Activated T-cell treated with anti-CD3 and anti-CD28 coated beads, Interleukin-2, amount 50 U/mL, for 24 hours (primary cell): ENCODE data around the gene POMT1.
"Not testable (repeated sequence)": the region's sequence is repeated elsewhere in the genome, so short reads cannot be mapped to it uniquely, and the experiment has no call there.

Experiments
- DNase-seq: peaks from one replicate; pipeline ENCODE4 v3.0.0-alpha.2; 2020
- H3K27ac Mint-ChIP-seq: 2 replicates; pipeline ENCODE4 v1.8.0; 2020; ENCODE audit warnings: mild to moderate bottlenecking, mixed read lengths
- H3K27me3 Mint-ChIP-seq: 2 replicates; pipeline ENCODE4 v1.8.0; 2020; ENCODE audit warnings: mixed read lengths
- H3K36me3 Mint-ChIP-seq: 2 replicates; pipeline ENCODE4 v1.8.0; 2020; ENCODE audit warnings: low read depth, mixed read lengths
- H3K4me1 Mint-ChIP-seq: 2 replicates; pipeline ENCODE4 v1.8.0; 2020; ENCODE audit warnings: low read depth, mixed read lengths
- H3K4me3 Mint-ChIP-seq: 2 replicates; pipeline ENCODE4 v1.8.0; 2020; ENCODE audit warnings: mild to moderate bottlenecking, moderate library complexity, mixed read lengths
- H3K9me3 Mint-ChIP-seq: 2 replicates; pipeline ENCODE4 v1.8.0; 2020; ENCODE audit warnings: mixed read lengths

POMT1 gene

GRCh38 chr9:131502781-131503625 lies at the start of gene POMT1:
POMT1 (plus strand) TSS chr9:131502918; CDS start chr9:131504219, 1,301 bp downstream.
- no peaks in the 10 kb centered on the region for H3K27me3 Mint-ChIP-seq
- DNase-seq, result peak; percentile 92
- no peaks in the 10 kb centered on the region for H3K9me3 Mint-ChIP-seq
- peaks cover 72% of the 10 kb centered on the region for H3K4me1 Mint-ChIP-seq
- H3K4me3 Mint-ChIP-seq, result peak within 1 kb of the TSS; percentile 93
- peaks cover 70% of the 10 kb centered on the region for H3K36me3 Mint-ChIP-seq
- peak within 1 kb of the TSS; percentile 90 for H3K27ac Mint-ChIP-seq

GRCh38 chr9:131454028-131454427 lies 48.7 kb upstream of the POMT1 start:
- Mint-ChIP-seq H3K9me3 (no peaks in the 10 kb centered on the region), H3K4me1 (peaks cover 28% of the 10 kb centered on the region), H3K27ac (peak overlapping the region; percentile 80), H3K27me3 (no peaks in the 10 kb centered on the region), H3K36me3 (peaks cover 97% of the 10 kb centered on the region), H3K4me3 (no peak overlapping the region)
- no peak for DNase-seq

GRCh38 chr9:131455655-131456054 lies 47.1 kb upstream of the POMT1 start:
- DNase-seq, result peak; percentile 16
- H3K27me3 Mint-ChIP-seq, H3K4me3 Mint-ChIP-seq, H3K9me3 Mint-ChIP-seq: not testable (repeated sequence)
- peak overlapping the region; percentile 37 for H3K27ac Mint-ChIP-seq
- H3K4me1 Mint-ChIP-seq, result peaks cover 21% of the 10 kb centered on the region
- peaks cover 97% of the 10 kb centered on the region for H3K36me3 Mint-ChIP-seq

- H3K36me3 Mint-ChIP-seq, result peaks cover 91% of the 10 kb centered on the region
- peak overlapping the region; percentile 38 for H3K27ac Mint-ChIP-seq
- H3K27me3 Mint-ChIP-seq, result no peaks in the 10 kb centered on the region
- no peaks in the 10 kb centered on the region for H3K9me3 Mint-ChIP-seq
- peak; percentile 5 for DNase-seq
- no peak overlapping the region for H3K4me3 Mint-ChIP-seq
- peaks cover 14% of the 10 kb centered on the region for H3K4me1 Mint-ChIP-seq
Measured at GRCh38 chr9:131457746-131458145, 45.0 kb upstream of the POMT1 start.

GRCh38 chr9:131459056-131459455 lies 43.7 kb upstream of the POMT1 start:
- Mint-ChIP-seq H3K4me1 (peaks cover 9% of the 10 kb centered on the region), H3K27ac (peak overlapping the region; percentile 15), H3K27me3 (no peaks in the 10 kb centered on the region), H3K36me3 (peaks cover 93% of the 10 kb centered on the region), H3K4me3 (no peak overlapping the region), H3K9me3 (no peaks in the 10 kb centered on the region)
- peak; percentile 21 for DNase-seq

- Mint-ChIP-seq H3K27me3 (no peaks in the 10 kb centered on the region), H3K4me3 (no peak overlapping the region), H3K9me3 (no peaks in the 10 kb centered on the region), H3K36me3 (peaks cover 93% of the 10 kb centered on the region), H3K27ac (peak overlapping the region; percentile 70), H3K4me1 (peaks cover 7% of the 10 kb centered on the region)
- no peak for DNase-seq
Measured at GRCh38 chr9:131461166-131461565, 41.6 kb upstream of the POMT1 start.

GRCh38 chr9:131464354-131465000 lies 38.2 kb upstream of the POMT1 start:
- no peak for DNase-seq
- Mint-ChIP-seq H3K36me3 (peaks cover 87% of the 10 kb centered on the region), H3K27me3 (no peaks in the 10 kb centered on the region), H3K4me1 (peaks cover 6% of the 10 kb centered on the region), H3K9me3 (no peaks in the 10 kb centered on the region), H3K27ac (peak overlapping the region; percentile 26), H3K4me3 (no peak overlapping the region)

- DNase-seq, result no peak
- Mint-ChIP-seq H3K36me3 (peaks cover 87% of the 10 kb centered on the region), H3K27ac (peak overlapping the region; percentile 10)
Measured at GRCh38 chr9:131465401-131465800, 37.3 kb upstream of the POMT1 start.

GRCh38 chr9:131467214-131467935 lies 35.3 kb upstream of the POMT1 start:
- Mint-ChIP-seq H3K27me3 (no peaks in the 10 kb centered on the region), H3K4me1 (no peaks in the 10 kb centered on the region), H3K9me3 (no peaks in the 10 kb centered on the region), H3K36me3 (peaks cover 89% of the 10 kb centered on the region), H3K4me3 (no peak overlapping the region), H3K27ac (peak overlapping the region; percentile 24)
- DNase-seq, result no peak

More at GRCh38 chr9:131465401-131465800, 37.3 kb upstream of the POMT1 start:
- Mint-ChIP-seq H3K4me1 (peaks cover 5% of the 10 kb centered on the region), H3K4me3 (no peak overlapping the region), H3K27me3 (no peaks in the 10 kb centered on the region), H3K9me3 (no peaks in the 10 kb centered on the region)

- Mint-ChIP-seq H3K4me1 (no peaks in the 10 kb centered on the region), H3K9me3 (no peaks in the 10 kb centered on the region), H3K27ac (no peak overlapping the region), H3K36me3 (peaks cover 90% of the 10 kb centered on the region), H3K27me3 (no peaks in the 10 kb centered on the region), H3K4me3 (no peak overlapping the region)
- DNase-seq, result no peak
Measured at GRCh38 chr9:131468031-131468430, 34.7 kb upstream of the POMT1 start.

GRCh38 chr9:131469356-131469755 lies 33.4 kb upstream of the POMT1 start:
- no peak for DNase-seq
- peaks cover 92% of the 10 kb centered on the region for H3K36me3 Mint-ChIP-seq
- no peaks in the 10 kb centered on the region for H3K4me1 Mint-ChIP-seq
- no peak overlapping the region for H3K4me3 Mint-ChIP-seq
- no peaks in the 10 kb centered on the region for H3K27me3 Mint-ChIP-seq
- H3K9me3 Mint-ChIP-seq, result no peaks in the 10 kb centered on the region
- peak overlapping the region; percentile 13 for H3K27ac Mint-ChIP-seq

- DNase-seq, result no peak
- H3K9me3 Mint-ChIP-seq, result no peaks in the 10 kb centered on the region
Measured at GRCh38 chr9:131469951-131470350, 32.8 kb upstream of the POMT1 start.

GRCh38 chr9:131470581-131470991 lies 32.1 kb upstream of the POMT1 start:
- no peaks in the 10 kb centered on the region for H3K9me3 Mint-ChIP-seq
- no peaks in the 10 kb centered on the region for H3K27me3 Mint-ChIP-seq
- H3K36me3 Mint-ChIP-seq, result peaks cover 92% of the 10 kb centered on the region
- no peak overlapping the region for H3K27ac Mint-ChIP-seq
- H3K4me3 Mint-ChIP-seq, result no peak overlapping the region
- H3K4me1 Mint-ChIP-seq, result no peaks in the 10 kb centered on the region
- no peak for DNase-seq

More at GRCh38 chr9:131469951-131470350, 32.8 kb upstream of the POMT1 start:
- peaks cover 92% of the 10 kb centered on the region for H3K36me3 Mint-ChIP-seq
- H3K27me3 Mint-ChIP-seq, result no peaks in the 10 kb centered on the region
- H3K4me1 Mint-ChIP-seq, result no peaks in the 10 kb centered on the region
- peak overlapping the region; percentile 13 for H3K27ac Mint-ChIP-seq
- no peak overlapping the region for H3K4me3 Mint-ChIP-seq

GRCh38 chr9:131472085-131472484 lies 30.6 kb upstream of the POMT1 start:
- peaks cover 93% of the 10 kb centered on the region for H3K36me3 Mint-ChIP-seq
- H3K4me1 Mint-ChIP-seq, H3K27ac Mint-ChIP-seq, H3K4me3 Mint-ChIP-seq, DNase-seq, H3K27me3 Mint-ChIP-seq, H3K9me3 Mint-ChIP-seq: not testable (repeated sequence)
